ENCODE data around the gene TMEM141.
A peak's percentile ranks its signal among the peaks of the same experiment; 100 is the strongest.
"Not testable (repeated sequence)": the region's sequence is repeated elsewhere in the genome, so short reads cannot be mapped to it uniquely, and the experiment has no call there.

The TMEM141 gene

DNA sequence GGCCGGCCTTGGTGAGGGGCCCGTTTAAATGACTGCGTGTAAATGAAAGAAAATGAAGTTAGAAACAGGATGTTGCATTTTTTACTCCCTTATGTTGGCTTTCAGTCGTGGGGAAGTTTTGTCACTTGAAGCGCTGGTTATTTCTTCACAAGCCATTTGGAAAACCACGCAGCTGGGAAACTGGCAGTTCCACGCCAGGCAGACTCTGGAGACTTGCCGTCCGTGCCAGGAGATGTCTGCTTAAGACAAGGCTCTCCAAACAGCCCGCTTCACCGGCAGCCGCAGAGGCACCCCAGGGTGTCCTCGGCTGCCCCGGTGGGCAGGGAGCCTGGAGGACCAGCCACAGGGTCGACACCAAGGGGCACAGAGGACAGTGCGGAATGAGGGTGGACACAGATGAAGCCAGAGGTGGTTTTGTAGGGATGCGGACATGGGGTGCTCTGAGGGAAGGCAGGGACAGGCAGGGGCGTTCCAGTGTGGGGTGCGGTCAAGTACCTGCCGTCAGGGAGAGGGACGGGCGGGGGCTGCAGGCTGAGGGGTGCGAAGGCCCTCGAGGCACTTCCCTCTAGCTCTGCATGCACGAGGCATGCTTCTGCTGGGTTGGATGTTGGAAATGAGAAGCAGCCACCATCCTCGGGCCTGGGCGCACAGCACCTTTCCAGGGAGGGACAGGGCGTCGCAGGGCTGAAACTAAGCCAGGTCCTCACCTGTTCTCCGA lies 40.0 kb downstream of the TMEM141 start:
- no peak for DNase-seq

DNA sequence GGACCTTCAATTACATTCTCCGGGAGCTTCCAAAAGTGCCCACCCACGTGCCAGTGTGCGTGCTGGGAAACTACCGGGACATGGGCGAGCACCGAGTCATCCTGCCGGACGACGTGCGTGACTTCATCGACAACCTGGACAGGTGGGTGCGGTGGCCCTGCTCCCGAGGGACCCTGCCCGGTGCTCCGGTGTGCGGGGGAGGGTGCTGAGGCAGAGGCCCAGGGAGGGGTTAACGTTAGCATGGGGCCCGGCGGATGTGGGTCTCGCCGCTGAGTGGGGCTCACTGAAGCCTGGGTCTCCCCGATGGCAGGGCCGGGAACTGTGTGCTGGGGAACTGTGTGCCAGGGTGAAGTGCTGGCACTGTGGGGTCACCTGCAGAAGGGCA lies 40.6 kb downstream of the TMEM141 start:
- no peak for DNase-seq

DNA sequence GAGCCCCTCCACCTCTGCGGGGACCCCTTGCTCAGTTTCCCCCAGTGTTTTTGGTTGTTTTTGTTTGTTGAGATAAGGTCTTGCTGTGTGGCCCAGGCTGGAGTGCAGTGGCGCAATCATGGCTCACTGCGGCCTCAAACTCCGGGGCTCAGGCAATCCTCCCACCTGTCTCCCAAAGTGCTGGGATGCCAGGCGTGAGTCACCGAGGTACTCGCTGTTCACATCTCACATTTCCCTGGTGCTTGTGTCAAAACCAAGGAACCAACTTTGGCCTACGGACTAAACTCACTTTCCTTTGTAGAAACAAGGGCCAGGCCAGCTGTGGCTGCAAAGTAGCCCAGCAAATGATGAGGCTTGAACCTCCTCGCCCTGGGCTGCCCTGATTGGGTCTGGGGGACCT lies 41.4 kb downstream of the TMEM141 start:
- DNase-seq = peak in 7 of 56 donors; percentile 15 to 60 (median 33)

DNA sequence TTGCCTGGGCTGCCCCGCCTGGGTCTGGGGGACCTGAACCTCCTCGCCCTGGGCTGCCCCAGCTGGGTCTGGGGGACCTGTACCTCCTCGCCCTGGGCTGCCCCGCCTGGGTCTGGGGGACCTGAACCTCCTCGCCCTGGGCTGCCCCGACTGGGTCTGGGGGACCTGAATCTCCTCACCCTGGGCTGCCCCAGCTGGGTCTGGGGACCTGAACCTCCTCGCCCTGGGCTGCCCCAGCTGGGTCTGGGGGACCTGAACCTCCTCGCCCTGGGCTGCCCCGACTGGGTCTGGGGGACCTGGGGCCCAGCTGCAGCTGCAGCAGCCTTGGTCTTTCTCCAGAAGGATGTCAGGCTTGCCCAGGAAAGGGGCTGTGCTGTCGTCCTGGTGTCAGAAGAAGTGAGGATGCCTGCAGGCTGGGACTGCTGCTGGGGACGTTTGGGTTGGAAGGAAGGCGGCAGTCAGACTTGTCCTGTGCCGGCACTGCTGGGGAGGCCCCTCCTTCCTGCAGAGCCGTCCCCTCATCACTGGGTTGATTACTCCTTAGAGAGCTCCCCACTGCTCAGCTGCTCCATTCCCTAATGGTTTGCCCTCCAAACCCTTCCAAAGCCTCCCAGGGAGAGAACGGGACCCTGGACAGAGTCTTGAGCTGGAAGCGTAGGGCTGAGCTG lies 42.4 kb downstream of the TMEM141 start:
- DNase-seq = not testable (repeated sequence)

DNA sequence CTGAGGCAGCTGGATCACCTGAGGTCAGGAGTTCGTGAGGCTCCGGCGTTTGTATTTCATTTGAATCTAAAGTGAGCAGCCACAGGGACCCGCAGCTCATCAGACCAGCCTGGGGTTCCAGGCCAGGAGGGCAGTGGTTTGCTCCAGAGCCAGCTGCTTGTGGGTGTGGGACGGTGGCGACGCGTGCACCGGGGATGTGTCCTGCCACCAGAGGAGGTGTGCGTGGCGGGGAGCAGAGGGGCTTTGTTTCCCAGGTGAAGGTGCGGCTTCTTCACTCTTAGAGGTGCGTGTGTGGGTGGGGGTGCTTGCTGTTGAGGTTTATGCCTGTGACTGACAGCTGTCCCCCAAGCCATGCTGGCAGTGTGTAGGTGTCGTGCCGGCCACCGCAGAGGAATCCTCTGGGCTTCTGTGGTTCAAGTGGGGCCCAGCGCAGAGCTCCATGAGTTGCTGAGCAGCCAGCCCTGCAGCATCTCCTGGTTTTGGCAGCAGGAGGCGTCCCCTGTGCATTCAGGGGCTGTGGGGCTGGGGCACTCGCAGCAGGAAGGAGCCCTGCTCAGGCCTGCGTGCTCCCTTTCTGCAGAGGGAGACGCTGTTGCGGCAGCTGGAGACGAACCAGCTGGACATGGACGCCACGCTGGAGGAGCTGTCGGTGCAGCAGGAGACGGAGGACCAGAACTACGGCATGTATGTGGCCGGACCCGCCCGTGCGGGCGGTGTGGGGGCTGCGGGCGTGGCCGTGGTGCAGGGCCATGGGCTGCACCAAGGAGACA lies 44.2 kb downstream of the TMEM141 start:
- DNase-seq = no peak

DNA sequence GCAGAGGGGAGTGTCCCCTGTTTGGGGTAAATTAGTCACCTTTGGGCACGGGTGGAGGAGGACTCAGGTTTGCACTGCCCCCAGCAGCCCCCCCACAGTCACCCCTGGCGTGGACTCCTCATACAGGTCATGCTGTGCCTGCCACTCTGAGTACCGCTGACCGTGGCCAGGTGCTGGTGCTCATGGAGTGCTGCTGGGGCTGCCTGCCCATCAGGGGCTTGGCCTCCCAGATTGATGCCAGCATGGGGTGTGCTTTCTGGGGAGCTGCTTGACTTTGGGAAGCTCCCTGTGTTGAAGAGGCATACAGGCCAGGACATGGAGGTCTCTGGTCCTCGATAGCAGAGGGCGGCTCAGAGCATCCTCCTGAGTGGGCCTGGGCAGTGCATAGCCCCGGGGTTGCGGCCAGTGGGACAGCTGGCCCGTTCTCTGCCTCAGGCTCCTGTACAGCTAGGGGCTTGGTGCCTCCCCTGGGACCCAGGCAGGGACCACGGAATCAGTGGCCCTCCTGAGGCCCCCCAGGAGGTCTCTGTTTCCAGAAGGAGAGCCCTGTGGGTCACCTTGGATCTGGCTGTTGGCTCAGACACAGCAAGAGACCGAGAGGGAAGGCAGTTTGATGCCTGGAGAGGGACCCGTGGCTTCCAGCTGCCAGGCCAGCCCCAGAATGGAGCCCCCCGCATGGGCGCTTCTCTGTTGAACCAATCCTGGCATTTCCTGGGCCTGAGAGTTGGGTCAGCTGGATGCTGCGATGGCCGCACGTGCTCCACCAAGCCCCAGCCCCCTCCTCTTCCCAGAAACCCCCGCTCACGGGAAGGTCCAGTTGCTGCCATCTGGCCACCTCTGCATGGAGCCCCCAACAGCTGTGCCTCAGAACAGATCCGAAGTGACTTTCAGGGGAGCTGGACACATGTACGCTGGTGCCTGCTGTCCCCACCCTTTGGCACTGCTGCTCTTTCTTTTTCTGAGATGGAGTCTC lies 45.1 kb downstream of the TMEM141 start:
- DNase-seq = no peak

DNA sequence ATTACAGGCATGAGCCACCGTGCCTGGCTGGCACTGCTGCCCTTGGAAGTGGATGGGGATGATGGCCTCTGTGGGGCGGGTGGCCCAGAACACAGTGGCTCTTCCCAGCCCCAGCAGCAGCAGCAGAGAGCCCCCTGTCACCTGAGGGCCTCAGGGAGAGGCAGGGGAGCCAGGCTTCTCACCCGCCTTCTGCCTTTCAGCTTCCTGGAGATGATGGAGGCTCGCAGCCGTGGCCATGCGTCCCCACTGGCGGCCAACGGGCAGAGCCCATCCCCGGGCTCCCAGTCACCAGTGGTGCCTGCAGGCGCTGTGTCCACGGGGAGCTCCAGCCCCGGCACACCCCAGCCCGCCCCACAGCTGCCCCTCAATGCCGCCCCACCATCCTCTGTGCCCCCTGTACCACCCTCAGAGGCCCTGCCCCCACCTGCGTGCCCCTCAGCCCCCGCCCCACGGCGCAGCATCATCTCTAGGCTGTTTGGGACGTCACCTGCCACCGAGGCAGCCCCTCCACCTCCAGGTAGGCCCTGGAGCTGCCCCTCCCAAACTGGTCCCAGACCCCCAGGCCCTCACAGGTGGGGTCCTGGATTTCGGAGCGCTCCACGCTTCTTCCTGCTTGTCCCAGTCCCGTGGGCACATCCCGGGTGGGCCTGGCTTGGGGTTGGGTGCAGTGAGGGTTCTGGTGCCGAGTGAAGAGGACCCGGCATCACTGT lies 46.2 kb downstream of the TMEM141 start:
- no peak for DNase-seq

DNA sequence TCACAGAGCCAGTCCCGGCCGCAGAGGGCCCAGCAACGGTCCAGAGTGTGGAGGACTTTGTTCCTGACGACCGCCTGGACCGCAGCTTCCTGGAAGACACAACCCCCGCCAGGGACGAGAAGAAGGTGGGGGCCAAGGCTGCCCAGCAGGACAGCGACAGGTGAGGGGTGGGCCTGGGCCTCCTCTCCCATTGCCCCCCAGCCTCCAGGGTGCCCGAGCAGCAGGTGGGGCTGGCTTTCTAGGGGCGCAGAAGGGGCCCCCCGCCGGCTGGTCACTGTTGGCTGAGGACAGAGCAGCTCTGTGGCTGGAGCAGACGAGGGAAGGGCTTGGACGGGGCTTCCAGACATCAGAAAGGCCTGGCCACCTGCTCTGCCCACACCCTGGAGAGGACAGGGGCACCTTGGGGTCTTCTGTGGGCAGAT lies 46.7 kb downstream of the TMEM141 start:
- DNase-seq = not testable (repeated sequence)

DNA sequence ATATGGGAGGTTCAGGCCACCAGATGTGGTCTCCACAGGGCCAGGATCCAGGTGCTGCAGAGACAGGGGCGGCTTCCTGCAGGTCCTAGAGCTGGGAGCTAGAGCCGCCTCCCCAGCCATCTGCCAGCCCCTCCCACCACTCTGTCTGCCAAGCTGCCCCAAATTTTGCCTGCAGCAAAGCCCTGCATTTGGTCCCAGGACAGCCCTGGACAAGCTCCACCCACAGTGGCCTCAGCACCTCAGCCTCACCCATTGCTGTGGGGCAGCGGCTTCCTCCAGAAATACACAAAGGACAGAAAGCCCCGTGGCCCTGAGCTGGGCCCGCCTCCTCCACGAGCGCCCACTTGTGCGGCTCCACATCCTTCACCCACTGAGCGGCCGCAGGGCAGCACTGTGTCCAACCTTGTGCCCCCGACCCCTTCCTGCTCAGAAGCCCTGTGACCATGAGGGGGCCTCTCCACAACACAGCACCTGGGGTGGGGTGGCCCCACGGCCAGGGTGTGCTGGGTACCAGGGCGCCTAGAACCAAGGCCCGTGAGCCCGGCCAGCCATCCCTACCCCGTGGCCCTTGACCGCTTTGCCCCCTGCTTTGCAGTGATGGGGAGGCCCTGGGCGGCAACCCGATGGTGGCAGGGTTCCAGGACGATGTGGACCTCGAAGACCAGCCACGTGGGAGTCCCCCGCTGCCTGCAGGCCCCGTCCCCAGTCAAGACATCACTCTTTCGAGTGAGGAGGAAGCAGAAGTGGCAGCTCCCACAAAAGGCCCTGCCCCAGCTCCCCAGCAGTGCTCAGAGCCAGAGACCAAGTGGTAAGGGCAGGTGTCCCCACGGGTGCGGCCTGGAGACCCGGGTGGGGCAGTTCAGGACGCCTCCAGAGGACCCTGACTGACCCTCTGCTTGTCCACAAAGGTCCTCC lies 47.4 kb downstream of the TMEM141 start:
- DNase-seq = no peak

DNA sequence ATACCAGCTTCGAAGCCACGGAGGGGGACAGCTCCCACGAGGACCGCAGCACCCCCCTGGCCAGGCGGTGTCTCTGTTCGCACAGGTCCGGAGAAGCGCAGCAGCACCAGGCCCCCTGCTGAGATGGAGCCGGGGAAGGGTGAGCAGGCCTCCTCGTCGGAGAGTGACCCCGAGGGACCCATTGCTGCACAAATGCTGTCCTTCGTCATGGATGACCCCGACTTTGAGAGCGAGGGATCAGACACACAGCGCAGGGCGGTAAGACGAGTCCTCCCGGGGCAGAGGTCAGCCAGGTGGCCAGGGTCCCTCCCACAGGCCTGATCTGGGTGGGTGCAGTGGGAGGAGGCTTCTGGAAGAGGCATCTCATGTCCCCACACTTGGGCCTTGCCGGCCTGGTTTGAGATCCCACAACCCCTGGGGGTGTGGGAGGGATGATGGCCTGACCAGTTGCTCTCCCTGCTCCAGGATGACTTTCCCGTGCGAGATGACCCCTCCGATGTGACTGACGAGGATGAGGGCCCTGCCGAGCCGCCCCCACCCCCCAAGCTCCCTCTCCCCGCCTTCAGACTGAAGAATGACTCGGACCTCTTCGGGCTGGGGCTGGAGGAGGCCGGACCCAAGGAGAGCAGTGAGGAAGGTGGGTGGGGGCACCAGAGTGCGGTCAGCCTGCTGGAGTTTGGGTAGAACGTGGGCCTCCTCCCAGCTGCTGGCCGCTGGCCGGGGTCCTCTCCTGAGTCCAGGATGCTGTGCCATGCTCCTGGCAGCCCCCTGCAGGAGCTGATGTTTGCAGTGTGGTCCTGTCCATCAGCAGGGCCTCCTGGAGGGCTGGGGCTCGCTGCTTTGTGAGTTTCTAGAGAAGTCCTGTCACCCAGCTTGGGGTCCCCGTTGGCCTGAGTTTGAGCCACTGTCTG lies 48.3 kb downstream of the TMEM141 start:
- DNase-seq = no peak

DNA sequence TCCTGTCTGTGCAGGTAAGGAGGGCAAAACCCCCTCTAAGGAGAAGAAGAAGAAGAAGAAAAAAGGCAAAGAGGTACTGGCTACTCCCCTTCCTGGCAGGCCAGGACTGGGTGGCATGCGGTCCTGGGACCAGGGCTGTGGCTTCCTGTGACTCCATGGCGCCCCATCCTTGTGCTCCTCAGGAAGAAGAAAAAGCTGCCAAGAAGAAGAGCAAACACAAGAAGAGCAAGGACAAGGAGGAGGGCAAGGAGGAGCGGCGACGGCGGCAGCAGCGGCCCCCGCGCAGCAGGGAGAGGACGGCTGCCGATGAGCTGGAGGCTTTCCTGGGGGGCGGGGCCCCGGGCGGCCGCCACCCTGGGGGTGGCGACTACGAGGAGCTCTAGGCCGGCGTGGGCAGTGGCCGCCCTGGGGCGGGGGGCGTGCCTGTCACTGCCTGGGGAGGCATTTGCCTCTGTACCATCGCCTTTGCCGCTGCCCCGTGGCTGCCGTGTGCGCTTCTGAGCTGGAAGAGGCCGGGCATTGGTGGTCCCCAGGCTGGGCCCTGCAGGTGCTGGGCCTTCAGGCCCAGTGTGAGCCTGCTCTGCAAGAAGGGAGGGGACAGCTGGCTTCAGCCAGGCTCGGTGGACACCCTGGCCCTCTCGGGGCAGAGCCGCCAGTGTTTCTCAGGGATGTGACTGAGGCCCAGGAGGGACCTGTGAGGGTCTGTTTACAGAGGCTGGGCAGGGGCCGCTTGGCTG lies 49.2 kb downstream of the TMEM141 start:
- DNase-seq = no peak

DNA sequence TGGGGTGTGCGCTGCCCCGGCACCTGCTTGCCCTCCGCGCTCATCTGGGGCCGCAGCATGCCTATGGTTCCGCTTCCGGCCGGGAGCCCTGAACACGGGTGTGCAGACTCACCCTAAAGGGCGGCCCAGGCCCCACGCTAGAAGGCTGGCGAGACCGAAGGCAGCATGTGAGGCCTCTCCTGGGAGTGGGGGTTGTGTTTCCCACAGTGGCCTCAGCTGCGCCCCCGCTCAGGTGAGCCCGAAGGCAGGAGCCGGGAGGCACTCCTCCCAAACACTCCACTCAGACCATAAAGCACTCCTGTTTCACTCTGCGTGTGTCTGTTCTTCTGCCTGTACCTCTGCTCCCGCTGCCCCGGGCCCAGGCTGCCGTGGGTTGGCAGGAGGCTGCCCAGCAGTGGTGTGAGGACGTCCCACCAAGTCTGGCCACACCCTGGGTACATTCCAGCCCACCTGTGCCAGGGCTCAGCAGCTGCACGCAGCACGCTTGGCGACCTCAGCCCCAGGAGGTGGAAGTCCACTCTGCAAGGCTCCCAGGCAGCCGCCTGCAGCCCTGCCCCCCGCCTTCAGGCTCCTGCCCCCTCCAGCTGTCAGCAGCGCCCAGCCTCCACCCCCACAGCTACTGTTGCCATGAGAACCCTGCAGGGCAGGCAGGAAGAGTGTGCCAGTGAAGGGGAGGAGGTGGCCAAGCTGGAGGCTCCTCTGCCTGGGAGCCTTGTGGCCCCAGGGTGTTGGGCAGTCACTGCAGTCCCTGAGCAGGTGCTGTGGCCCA lies 49.9 kb downstream of the TMEM141 start:
- peak in 54 of 56 donors; percentile 14 to 91 (median 74) for DNase-seq

DNA sequence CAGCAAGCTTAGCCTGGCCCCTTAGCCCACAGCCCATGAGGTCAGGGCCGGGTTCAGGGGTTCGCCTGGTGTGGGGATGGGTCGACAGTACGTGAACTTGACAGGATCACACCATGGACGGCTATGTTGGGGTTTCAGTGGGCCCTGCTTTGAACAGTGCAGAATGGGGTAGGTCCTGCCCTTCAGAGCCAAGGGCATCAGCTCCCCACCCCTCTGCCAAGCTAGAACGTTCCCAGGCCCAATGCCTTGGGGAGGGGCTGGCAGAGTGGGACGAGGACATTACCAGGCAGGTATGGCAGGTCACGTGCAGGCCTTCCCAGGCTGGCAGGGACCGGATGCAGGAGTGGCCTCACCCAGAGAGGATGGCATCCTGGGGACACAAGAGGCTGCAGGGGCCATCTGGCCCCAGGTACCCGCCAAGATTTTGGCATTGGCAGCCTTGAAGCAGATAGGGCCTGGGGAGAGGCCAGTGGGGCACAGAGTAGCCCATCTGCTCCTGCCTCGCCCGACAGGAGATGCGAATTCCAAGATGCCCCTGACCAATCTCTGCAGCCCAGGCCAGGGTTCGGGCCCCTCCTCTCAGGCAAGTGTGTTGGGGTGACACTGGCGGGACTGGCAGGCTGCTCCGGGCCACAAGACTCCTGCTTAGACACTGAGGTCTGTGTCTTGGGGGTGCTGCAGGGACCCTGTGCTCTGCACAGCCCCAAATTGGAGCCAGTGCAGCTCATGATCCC lies 50.7 kb downstream of the TMEM141 start:
- peak in 3 of 56 donors; percentile 31 to 68 (median 38) for DNase-seq

DNA sequence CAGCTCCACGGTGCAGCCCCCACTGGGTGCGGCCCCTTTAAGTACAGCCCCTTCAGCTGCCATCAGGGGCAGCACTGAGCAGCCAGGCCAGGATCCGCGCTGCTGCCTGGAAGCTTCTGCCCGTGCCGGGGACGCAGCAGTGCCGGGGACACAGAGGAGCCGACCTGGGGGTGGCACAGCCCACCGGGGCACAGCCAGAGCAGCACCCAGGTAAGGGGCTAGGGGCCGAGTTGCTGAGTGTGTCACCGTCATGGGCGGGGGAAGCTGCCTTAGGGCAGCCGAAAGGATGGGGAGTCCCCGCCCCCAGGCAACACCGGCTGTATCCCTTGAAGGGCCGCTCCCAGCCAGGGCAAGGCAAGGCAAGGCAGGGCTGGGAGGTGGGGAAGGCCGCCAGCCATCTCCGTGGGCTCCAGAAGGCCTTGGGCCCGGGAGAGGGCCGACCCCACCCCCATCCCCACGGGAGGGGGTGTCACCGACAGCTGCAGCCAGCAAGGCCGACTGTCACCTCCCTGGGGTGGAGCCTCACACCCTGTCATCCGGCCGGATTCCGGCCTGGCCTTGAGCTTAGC lies 51.3 kb downstream of the TMEM141 start, which contains the start of gene AJM1:
Gene AJM1 (plus strand): TSS at position 99 of the 569 bp plus-strand sequence. CDS start 1,937 bp downstream, outside the sequence.
- DNase-seq = peak in 55 of 56 donors; percentile 36 to 87 (median 73)
